PC-3 (cell line): Measurements from ENCODE around the gene GTF3C2. TPM values are rescaled to one million over a fixed set of nuclear protein-coding genes. Genes with fewer than 3 reads are reported as not detected.

Source experiments
- ATAC-seq: fragments of 200-7000 bp; cut with Tn5 transposase; 2 replicates; pipeline ENCODE4 v1.9.1; 2020; ENCODE audit warnings: mild to moderate bottlenecking, moderate library complexity
- BruUV-seq: library from RNA; stranded (reverse); fragments of 400-500 nt; replicated peaks from 2 replicates; lab custom pipeline; 2021; lab: Mats Ljungman, UMichigan
- CTCF ChIA-PET: fragments of 300-600 bp; sonication (Branson Sonifier 250); formaldehyde crosslinking; loops from one replicate; lab custom pipeline; 2022; ENCODE audit warnings: antibody characterized with exemption; lab: Charles Lee
- POLR2A ChIA-PET: fragments of 300-600 bp; sonication (Branson Sonifier 250); formaldehyde crosslinking; loops from one replicate; lab custom pipeline; 2022; ENCODE audit warnings: antibody characterized with exemption; ENCODE audit not compliant: unreplicated experiment; lab: Charles Lee
- DNase-seq: peaks from one replicate; pipeline ENCODE4 v3.0.0-alpha.2; 2015
- H2AFZ ChIP-seq: fragments of 300-600 bp; sonication (generic); 2 replicates; pipeline ENCODE4 v1.6.0; 2016; ENCODE audit warnings: antibody characterized with exemption, low read length
- H3F3A ChIP-seq: fragments of 300-600 bp; sonication (generic); one replicate; pipeline ENCODE4 v1.6.0; 2017; ENCODE audit warnings: antibody characterized with exemption, low read length, control low read depth, mild to moderate bottlenecking; ENCODE audit not compliant: unreplicated experiment
- H3K27ac ChIP-seq: fragments of 300-600 bp; sonication (generic); 2 replicates; pipeline ENCODE4 v1.5.1; 2016; ENCODE audit warnings: mild to moderate bottlenecking, low read length
- H3K27me3 ChIP-seq: fragments of 300-600 bp; sonication (generic); 2 replicates; pipeline ENCODE4 v1.6.1; 2016; ENCODE audit warnings: low read length, mixed read lengths
- H3K36me3 ChIP-seq: fragments of 300-600 bp; sonication (generic); 2 replicates; pipeline ENCODE4 v1.6.1; 2016; ENCODE audit warnings: low read depth, mixed run types, low read length, mixed read lengths
- H3K4me1 ChIP-seq: fragments of 300-600 bp; sonication (generic); 2 replicates; pipeline ENCODE4 v1.5.1; 2016; ENCODE audit warnings: low read length; ENCODE audit not compliant: insufficient read depth
- H3K4me2 ChIP-seq: fragments of 300-600 bp; sonication (generic); 2 replicates; pipeline ENCODE4 v1.6.0; 2016; ENCODE audit warnings: low read length
- H3K4me3 ChIP-seq: fragments of 300-600 bp; sonication (generic); 2 replicates; pipeline ENCODE4 v1.5.1; 2016; ENCODE audit warnings: mild to moderate bottlenecking, low read length, mixed read lengths
- H3K79me2 ChIP-seq: fragments of 300-600 bp; sonication (generic); 2 replicates; pipeline ENCODE4 v1.6.1; 2017; ENCODE audit warnings: low read length, mixed read lengths
- H3K9ac ChIP-seq: fragments of 300-600 bp; sonication (generic); 2 replicates; pipeline ENCODE4 v1.6.0; 2016; ENCODE audit warnings: mild to moderate bottlenecking, low read length
- H3K9me2 ChIP-seq: fragments of 300-600 bp; sonication (generic); replicated peaks from 2 replicates; pipeline ENCODE4 v1.6.1; 2016; ENCODE audit warnings: mixed run types, low read length, mixed read lengths
- H3K9me3 ChIP-seq: fragments of 300-600 bp; sonication (generic); 2 replicates; pipeline ENCODE4 v1.6.1; 2016; ENCODE audit warnings: low read length, mixed read lengths
- H4K20me1 ChIP-seq: fragments of 300-600 bp; sonication (generic); 2 replicates; pipeline ENCODE4 v1.6.1; 2016; ENCODE audit warnings: low read length, mixed read lengths
- EZH2 ChIP-seq: fragments of 300-600 bp; sonication (generic); IDR thresholded peaks from one replicate; pipeline ENCODE4 v1.6.1; 2017; ENCODE audit warnings: antibody characterized with exemption, mild to moderate bottlenecking, low read length; ENCODE audit not compliant: unreplicated experiment
- EZH2phosphoT487 ChIP-seq: fragments of 300-600 bp; sonication (generic); IDR thresholded peaks from 2 replicates; pipeline ENCODE4 v1.6.1; 2018; ENCODE audit warnings: mild to moderate bottlenecking, antibody characterized with exemption, low read length, borderline replicate concordance
- intact Hi-C: fragments of 100-400 bp; cut with micrococcal nuclease; formaldehyde crosslinking; loops from 2 replicates; pipeline ENCODE4 v1.9.0; 2023
- total RNA-seq: library from RNA; depleted of rRNA; stranded (reverse); fragments of >200 nt; gene quantifications from 2 replicates; pipeline ENCODE4 v1.2.3, GENCODE V29; 2014
- TF ChIP-seq, protein P1 (sequence below): fragments of 300-600 bp; sonication (generic); conservative IDR thresholded peaks from 2 replicates; pipeline ENCODE4 v1.5.1; 2017; ENCODE audit warnings: antibody characterized with exemption, low read depth, mild to moderate bottlenecking, low read length

GTF3C2 gene
- total RNA-seq, 1 experiment from 2014 or later, result 82.2 TPM

GRCh38 chr2:27375513-27376099 is 19.0 kb upstream of the GTF3C2 start:
- peaks cover 31% of the 10 kb centered on the region; the same call in 1 of the 2 replicates for H3K36me3 ChIP-seq
- no peak overlapping the region for H3K27ac ChIP-seq
- H3K4me2 ChIP-seq, result no peak overlapping the region
- no peak overlapping the region for H3K9ac ChIP-seq
- H4K20me1 ChIP-seq, result no peaks in the 10 kb centered on the region
- peaks cover 36% of the 10 kb centered on the region for H3K4me1 ChIP-seq
- H3F3A ChIP-seq, result no peaks in the 10 kb centered on the region
- intact Hi-C loops, result no loop called here
- DNase-seq, result no peak
- H3K27me3 ChIP-seq, result no peaks in the 10 kb centered on the region
- no peak overlapping the region for H3K4me3 ChIP-seq
- no TSS peak for BruUV-seq
- H3K9me2 ChIP-seq, result no peaks in the 10 kb centered on the region
- CTCF ChIA-PET, result no interaction called here
- no peaks in the 10 kb centered on the region for H3K9me3 ChIP-seq
- ATAC-seq, result no peak
- H2AFZ ChIP-seq, result no peak overlapping the region
- POLR2A ChIA-PET, result no interaction called here
- H3K79me2 ChIP-seq, result peaks cover 30% of the 10 kb centered on the region
- TF ChIP-seq, protein P1, sequence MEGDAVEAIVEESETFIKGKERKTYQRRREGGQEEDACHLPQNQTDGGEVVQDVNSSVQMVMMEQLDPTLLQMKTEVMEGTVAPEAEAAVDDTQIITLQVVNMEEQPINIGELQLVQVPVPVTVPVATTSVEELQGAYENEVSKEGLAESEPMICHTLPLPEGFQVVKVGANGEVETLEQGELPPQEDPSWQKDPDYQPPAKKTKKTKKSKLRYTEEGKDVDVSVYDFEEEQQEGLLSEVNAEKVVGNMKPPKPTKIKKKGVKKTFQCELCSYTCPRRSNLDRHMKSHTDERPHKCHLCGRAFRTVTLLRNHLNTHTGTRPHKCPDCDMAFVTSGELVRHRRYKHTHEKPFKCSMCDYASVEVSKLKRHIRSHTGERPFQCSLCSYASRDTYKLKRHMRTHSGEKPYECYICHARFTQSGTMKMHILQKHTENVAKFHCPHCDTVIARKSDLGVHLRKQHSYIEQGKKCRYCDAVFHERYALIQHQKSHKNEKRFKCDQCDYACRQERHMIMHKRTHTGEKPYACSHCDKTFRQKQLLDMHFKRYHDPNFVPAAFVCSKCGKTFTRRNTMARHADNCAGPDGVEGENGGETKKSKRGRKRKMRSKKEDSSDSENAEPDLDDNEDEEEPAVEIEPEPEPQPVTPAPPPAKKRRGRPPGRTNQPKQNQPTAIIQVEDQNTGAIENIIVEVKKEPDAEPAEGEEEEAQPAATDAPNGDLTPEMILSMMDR, result no peak
- no peak for TF ChIP-seq EZH2
- TF ChIP-seq EZH2phosphoT487, result no peak

DNA sequence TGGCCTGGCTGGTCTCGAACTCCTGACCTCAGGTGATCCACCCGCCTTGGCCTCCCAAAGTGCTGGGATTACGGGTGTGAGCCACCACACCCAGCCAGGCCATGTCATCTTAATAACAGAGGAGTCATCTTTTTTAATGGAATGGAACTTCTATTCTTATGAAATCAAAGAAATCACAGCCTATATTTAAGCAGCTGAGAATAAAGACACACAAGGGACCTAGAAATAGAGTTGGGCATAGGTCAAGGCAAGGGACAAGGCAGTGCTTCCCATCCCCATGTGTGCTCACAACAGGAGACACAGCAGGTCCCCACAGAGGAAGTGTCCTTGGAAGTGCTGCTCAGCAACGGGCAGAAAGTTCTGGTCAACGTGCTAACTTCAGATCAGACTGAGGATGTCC is 17.0 kb upstream of the GTF3C2 start:
- no peak overlapping the region for H3K9ac ChIP-seq
- peaks cover 30% of the 10 kb centered on the region for H3K4me1 ChIP-seq
- intact Hi-C loops, result no loop called here
- POLR2A ChIA-PET, result no interaction called here
- BruUV-seq, result no TSS peak
- H2AFZ ChIP-seq, result no peak overlapping the region
- no peak overlapping the region for H3K27ac ChIP-seq
- CTCF ChIA-PET, result no interaction called here
- no peaks in the 10 kb centered on the region for H3F3A ChIP-seq
- ATAC-seq (no peak), DNase-seq (no peak)
- H3K9me3 ChIP-seq, result no peaks in the 10 kb centered on the region
- H3K36me3 ChIP-seq, result peaks cover 31% of the 10 kb centered on the region; the same call in 1 of the 2 replicates
- H3K27me3 ChIP-seq, result no peaks in the 10 kb centered on the region
- H3K9me2 ChIP-seq, result no peaks in the 10 kb centered on the region
- TF ChIP-seq, protein P1, result no peak
- no peak overlapping the region for H3K4me2 ChIP-seq
- H4K20me1 ChIP-seq, result no peaks in the 10 kb centered on the region
- H3K4me3 ChIP-seq, result no peak overlapping the region
- peaks cover 41% of the 10 kb centered on the region for H3K79me2 ChIP-seq

- no peak overlapping the region for H2AFZ ChIP-seq
- H3K9ac ChIP-seq, result no peak overlapping the region
- no peaks in the 10 kb centered on the region for H3K27me3 ChIP-seq
- intact Hi-C loops, result no loop called here
- no peaks in the 10 kb centered on the region for H3K9me3 ChIP-seq
- H3K4me2 ChIP-seq, result peak overlapping the region; percentile 98; the same call in 1 of the 2 replicates
- H3F3A ChIP-seq, result no peaks in the 10 kb centered on the region
- peaks cover 32% of the 10 kb centered on the region; the same call in 1 of the 2 replicates for H3K36me3 ChIP-seq
- H3K4me3 ChIP-seq, result no peak overlapping the region
- TF ChIP-seq, protein P1, result no peak
- TF ChIP-seq EZH2phosphoT487, result no peak
- TF ChIP-seq EZH2, result no peak
- ATAC-seq, result no peak
- DNase-seq, result peak; percentile 16
- BruUV-seq, result no TSS peak
- H4K20me1 ChIP-seq, result no peaks in the 10 kb centered on the region
- peaks cover 35% of the 10 kb centered on the region for H3K4me1 ChIP-seq
- POLR2A ChIA-PET, result no interaction called here
- H3K9me2 ChIP-seq, result no peaks in the 10 kb centered on the region
- CTCF ChIA-PET, result no interaction called here
- peaks cover 47% of the 10 kb centered on the region for H3K79me2 ChIP-seq
- no peak overlapping the region for H3K27ac ChIP-seq
Measured at GRCh38 chr2:27372937-27373336, 16.4 kb upstream of the GTF3C2 start.
